ENCODE measurements around the gene TUBA3C.
"Not testable (repeated sequence)": the region's sequence is repeated elsewhere in the genome, so short reads cannot be mapped to it uniquely, and the experiment has no call there.

TUBA3C gene

DNA sequence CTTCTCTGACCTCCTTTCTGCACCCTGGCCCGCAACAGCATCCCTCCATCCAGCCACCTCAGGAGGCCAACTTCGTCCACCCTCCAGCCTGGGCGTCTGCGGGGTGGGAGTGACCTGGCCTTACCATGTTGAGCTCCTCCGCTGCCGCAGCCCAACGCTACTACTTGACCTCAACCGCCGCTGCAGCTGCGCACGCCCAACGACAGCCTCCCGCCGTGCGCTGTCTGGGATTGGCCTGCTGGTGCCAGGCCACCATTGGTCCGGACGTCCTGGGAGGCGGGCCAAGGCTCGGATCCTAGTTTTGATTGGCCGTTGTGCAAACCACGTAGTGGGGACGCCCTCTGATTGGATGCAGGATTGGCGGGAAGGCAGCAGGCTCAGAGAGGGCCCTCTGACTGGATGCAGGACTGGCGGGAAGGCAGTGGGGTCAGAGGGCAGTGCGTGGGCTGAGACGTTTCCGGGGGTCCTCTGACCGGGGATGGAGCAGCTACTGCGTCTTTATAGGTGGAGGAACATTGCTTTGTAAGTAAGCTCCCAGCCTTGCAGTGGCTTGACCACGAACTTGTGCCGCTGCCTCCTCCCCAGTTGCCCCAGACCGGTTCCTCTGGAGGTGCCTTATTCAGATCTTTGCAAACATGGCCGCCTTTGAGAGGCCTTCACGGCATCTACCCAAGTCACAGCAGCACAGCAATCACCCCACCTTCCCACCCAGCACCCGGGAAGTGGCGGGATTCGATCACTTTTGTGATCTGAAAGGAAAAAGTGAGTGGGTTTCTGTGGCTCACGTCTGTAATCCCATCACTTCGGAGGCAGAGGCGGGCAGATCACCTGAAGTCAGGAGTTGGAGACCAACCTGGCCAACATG is at the start of gene TUBA3C:
Gene TUBA3C (minus strand): TSS at position 204 of the 865 bp plus-strand sequence. CDS start 77 bp downstream, at position 127.
- no peak for DNase-seq

DNA sequence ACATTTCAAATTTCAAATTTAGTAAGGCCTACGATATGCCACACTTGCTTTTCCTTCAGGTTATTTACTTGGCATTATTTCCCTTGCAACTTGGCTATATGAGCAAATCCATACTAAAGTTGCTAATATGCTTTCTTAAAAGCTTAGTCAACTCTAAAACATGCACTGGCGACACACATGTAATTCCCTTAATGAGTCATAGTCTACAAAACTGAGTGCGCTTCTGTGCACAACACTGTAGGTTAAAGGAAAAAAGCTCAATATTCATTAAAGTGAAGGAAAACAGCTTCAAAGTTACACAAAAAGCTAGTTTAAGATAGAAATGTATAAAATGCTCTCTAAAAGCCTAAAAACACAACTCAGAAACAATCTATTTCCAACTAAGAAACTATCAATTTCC is 25.8 kb upstream of the TUBA3C start:
- DNase-seq: not testable (repeated sequence)

DNA sequence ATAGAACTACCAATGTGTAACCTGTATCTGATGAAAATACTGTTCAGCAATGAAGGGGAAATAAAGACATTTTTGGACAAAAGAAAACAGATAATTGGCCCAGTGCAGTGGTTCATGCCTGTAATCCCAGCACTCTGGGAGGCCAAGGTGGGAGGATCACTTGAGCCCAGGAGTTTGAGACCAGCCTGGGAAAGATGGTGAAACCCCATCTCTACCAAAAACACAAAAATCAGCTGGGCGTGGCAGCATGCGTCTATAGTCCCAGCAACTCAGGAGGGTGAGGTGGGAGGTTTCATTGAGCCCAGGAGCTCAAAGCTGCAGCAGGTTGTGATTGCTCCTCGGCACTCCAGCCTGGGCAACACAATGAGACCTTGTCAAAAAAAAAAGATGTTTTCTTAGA is 11.0 kb upstream of the TUBA3C start:
- DNase-seq: not testable (repeated sequence)

DNA sequence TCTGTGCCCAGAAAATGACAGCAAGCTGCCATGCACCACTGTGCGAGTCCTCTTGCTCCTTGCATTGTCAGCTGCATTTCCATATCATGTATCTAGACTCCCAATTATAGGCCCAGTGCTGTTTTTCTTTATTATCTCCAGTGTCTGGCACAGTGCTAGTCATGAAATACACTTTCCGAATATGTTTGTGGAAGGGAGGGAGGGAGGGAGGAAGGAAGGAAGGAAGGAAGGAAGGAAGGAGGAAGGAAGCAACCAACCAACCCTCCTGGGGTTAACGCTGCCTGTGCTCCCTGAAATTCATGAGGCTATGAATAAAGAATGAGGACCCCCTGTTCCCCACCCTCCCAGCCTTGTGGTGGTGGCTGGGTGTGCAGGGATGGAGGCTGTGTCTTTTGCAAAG is 8.3 kb upstream of the TUBA3C start:
- not testable (repeated sequence) for DNase-seq

DNA sequence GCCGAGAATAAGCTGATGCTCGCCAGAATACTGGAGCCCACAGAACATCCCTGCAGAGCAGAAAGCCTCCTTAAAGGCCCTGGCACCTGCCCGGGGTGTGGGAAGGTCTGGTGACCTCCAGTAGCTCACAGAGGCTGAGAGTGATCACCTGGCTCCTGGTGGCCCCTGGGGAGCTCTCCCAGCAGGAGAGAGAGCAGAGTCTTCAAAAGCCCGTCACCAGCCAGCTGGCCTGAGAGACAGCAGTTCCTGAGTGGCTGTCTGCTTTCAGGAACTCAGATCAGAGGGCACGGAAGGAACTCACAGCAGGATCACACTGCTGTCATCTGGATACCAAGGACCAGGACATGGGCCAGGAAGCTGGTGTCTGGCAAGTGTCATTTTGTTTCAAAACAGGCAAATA is 7.7 kb upstream of the TUBA3C start:
- DNase-seq: not testable (repeated sequence)

DNA sequence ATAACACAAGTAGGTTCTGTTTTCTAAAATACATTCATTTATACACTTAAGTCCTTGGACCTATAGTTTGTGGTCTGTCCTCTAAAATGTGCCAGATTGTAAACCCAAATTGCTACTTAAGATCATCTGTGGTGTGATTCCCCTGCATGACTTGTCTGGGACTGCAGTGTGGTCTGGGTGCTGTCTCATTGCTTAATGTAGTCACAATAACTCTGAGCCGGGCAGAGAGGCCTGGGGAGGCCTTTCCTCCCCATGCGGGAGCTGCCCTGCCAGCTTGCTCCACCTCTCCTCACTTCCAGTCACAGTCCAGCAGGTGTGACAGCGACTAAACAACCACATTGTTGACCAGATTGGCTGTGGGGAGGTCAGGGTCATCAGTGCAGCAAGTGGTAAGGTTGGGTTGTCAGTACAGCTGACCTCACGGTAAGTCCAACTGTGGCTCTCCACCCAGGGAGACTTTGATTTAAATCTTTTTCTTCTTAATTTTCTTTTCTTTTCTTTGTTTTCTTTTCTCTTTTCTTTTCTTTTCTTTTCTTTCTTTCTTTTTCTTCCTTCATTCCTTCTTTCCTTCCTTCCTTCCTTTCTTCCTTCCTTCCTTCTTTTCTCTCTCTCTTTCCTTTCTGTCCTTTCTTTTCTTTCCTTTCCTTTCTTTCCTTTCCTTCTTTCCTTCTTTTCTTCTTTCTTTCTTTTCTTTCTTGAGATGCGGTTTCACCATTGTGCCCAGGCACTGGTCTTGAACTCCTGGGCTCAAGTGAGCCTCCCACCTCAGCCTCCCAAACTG is 4.4 kb upstream of the TUBA3C start:
- DNase-seq: no peak

DNA sequence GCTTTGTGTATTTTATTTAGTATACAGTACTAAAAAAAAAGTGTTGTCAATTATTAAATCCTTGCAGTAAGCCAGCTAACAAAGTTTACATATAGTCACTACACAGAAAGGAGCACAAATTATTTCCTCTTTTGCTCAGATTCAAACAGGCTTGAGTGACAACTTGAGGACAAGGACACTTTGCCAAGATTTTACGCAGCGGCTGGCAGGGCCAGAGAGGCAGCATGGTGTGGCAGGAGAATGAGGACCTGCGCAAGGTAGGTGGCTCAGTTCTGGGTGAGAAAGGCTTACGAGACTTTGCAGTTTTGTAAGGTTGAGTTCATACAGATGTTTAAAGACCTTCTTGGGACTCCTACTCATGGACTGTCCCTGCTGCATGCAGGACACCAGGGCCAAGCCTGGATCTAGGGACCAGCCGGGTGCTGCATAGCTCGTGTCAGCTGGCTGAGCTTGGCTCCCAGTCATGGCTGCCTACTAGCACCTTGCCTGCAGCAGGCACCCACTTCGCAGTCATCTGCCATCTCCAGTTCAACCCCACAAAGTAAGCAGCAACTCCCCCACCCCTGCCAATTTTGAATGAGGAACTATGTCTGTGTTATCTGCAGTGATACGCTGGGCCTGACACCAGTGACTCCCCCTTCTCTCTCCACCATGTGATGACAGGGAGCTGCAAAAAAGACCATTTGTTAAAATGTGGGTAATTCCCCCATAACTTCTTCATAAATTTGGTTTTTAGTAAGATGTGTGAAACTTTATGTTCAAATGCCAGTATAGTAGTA is 3.7 kb upstream of the TUBA3C start:
- DNase-seq: no peak

DNA sequence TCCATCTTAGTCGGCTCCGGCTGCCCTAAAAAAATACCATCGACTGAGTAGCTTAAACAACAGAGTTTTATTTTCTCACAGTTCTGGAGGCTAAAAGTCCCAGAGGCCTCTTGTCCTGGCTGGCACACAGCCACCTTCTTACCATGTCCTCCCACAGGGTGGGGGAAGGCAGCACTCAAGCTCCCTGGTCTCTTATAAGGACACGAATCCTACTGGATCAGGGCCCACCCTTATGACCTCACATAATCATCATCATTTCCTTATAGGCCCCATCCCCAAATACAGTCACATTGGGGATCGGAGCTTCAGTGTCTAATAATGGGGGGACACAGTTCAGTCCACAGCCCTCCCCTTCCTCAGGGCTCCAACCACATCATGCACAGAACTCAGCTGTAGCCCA is 2.6 kb upstream of the TUBA3C start:
- no peak for DNase-seq

DNA sequence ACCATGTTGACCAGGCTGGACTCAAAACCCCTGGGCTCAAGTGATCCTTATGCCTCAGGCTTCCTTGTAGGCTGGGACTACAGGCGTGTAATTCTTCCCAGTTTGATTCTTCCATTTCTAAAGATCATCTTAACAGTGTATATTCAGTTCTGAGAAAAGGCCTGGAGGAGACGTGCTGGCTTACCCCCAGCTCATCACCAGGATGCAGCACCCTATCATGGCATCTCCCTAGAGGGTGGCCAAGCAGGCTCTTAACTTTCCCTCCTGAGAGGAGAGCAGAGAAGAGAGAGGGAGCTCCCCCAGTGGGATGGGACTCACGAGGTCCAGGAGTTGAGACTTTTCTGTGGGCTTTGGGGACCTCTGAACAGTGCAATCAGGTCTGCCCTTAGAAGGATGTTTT is 2.1 kb upstream of the TUBA3C start:
- DNase-seq: no peak

DNA sequence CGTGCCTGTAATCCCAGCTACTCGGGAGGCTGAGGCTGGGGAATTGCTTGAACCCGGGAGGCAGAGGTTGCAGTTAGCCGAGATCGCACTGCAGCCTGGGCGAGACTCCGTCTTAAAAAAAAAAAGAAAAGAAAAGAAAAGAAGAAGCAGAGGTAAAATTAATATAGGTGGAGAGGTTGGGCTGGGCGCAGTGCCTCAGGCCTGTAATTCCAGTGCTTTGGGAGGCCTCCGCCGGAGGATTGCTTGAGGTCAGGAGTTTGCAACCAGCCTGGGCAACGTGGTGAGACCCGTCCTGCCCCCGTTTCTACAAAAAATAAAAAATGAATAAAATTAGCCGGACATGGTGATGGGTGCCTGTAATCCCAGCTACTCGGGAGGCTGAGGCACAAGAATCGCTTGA is 912 bp upstream of the TUBA3C start:
- no peak for DNase-seq

DNA sequence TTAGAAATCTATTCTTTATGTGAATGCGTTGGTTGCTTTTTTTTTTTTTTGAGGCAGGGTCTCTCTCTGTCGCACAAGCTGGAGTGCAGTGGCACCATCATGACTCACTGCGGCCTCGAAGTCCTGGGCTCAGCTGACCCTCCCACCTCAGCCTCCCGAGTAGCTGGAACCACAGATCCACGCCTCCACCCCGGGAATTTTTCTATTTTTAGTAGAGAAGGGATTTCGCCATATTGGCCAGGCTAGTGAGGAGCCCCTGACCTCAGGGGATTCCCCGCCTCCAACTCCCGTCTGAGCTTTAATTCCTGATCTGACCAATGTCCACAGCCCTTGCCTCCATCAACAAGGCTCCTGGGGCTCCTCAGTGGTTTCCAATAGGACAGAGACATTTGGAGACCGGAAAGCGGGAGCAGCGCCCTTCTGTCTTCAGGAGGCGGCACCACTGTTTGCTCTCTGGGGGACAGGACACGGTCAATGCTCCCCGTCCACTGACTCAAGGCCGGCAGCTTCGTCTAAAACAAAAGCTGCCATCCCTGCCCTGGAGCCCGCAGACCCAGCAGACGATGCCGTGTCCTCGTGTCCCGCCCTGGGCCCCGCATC is 503 bp downstream of the TUBA3C start:
- DNase-seq: no peak

DNA sequence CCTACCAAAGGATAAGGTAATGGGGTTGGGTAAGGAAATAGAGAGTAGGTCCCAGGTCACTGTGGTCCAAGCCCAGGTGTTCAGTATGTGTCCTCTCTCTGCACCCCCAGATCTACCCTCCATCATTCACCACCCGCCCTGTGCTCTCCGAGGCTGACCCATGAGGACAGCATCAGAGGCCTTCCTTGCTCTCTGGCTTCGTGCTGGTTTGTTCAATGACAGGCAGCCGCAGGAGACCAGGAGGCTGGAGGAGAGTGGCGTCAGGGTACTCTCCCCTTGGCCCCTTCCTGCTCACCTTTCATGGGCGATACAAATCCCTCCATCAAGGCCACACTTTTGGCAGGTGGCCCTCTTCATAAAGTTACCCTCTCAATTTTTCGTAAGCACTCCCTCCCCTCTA is 1.7 kb downstream of the TUBA3C start:
- no peak for DNase-seq

DNA sequence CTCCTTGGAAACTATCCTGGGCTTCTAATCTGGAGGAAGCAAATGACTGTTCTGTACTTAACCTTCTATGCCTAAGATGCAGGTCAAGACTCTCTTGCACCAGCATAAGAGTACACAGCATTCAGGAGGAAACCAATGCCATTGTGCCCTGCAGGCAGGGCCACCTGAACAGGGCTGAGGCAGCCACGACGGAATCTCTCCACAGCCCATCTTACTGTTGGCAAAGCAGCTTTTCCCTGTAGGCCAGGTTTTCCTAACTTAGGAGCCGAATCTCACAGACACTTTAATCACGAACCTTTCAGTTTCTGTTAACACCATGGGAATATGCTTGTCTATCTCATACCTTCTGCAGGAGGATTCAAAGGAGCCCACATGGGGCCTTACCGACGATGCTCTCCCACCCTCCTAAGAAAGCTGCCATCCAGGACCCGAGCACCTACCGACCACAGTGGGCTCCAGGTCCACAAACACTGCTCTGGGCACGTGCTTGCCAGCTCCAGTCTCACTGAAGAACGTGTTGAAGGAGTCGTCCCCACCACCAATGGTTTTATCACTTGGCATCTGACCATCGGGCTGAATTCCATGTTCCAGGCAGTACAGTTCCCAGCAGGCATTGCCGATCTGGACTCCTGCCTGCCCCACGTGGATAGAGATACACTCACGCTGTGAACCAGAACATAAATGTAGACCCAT is 2.6 kb downstream of the TUBA3C start:
- no peak for DNase-seq

DNA sequence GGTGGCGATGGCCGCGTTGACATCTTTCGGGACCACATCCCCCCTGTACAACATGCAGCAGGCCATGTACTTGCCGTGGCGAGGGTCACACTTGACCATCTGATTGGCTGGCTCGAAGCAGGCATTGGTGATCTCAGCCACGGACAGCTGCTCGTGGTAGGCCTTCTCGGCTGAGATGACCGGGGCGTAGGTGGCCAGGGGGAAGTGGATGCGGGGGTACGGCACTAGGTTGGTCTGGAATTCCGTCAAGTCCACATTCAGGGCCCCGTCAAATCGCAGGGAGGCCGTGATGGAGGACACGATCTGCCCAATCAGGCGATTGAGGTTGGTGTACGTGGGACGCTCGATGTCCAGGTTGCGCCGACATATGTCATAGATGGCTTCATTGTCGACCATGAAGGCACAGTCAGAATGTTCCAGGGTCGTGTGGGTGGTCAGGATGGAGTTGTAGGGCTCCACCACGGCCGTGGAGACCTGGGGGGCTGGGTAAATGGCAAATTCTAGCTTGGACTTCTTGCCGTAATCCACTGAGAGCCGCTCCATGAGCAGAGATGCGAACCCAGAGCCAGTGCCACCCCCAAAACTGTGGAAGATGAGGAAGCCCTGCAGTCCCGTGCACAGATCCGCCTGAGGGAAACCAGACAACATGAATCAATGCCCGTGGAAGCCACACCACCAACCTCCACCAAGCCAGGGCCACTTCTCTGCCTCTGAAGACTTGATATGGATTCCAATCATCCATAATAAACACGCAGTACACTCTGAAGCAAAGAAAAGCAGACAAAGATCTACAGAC is 4.4 kb downstream of the TUBA3C start:
- DNase-seq: not testable (repeated sequence)

DNA sequence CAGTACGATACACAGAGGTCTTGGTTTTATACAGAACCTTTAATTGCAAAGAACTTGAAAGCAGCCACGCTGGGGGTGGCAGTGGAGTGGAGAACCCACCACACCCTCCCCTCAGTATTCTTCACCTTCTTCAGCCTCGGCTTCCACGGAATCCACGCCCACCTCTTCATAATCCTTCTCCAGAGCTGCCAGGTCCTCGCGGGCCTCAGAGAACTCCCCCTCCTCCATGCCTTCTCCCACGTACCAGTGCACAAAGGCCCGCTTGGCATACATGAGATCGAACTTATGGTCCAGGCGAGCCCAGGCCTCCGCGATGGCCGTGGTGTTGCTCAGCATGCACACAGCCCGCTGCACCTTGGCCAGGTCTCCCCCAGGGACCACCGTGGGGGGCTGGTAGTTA is 7.9 kb downstream of the TUBA3C start:
- DNase-seq: no peak

DNA sequence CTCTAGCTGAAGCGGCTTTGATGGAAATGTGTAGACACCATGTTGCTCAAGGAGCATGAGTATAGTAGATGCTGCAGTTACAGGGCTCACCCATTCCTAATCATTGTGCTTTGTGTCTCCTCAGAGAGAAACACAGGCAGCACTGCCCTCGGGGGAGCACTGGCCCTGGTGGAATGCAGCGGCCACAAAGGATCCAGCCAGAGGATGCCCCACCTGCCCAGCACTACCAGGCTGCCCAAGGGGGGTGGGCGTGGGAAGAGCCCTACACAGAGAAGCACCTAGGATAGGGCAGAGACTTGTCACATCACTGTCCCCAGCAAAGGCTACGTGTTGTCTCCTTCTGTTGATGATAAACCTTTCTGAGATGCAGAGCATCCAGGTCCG is 9.0 kb downstream of the TUBA3C start:
- DNase-seq: no peak

DNA sequence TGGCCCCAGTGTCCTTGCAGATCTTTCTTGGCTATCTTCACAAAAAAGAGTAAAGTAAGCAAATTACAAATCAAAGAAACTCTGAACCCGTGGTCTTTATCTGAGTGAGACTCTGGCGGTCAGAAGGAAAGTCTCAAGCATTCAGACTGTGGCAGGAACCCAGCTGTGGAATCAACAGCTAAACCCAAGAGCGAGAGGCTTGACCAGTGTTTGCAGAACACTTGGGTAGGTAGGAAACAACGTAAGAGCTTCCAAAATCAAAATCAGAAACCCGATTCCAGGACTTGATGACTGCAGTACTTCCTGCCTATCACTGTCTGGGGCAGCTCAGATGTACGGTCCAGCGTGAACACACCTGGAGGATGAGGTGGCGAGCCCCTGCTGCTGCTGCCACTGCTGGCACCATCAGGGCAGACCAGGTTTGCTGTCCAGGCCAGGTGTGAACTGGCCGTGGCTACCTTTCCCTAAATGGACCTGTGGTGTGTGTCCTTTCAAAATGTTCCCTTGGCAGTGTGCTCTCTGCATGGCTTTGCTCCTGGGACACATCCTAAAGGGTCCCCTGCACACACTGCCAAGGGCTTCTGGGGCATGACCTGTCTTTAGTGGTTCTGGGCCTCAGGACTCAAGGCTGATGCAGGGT is 9.5 kb downstream of the TUBA3C start:
- no peak for DNase-seq

DNA sequence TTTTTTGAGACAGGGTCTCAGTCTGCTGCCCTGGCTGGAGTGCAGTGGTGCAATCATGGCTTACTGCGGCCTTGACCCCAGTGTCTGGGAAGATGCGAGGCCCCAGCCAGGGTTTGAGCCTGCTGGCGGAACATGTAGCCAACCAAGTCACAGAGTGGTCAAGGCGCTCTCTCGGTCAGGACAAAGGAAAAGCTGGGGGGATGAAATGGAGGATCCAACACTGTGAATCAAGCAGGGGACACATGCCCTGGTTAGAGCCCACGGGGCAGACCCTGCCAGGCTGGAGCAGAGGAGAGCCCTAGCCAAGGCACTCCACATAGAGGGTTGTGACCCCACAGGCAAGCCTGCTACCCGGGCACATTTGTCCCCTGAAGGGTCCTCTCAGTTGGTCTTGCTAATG is 10.1 kb downstream of the TUBA3C start:
- DNase-seq: no peak

DNA sequence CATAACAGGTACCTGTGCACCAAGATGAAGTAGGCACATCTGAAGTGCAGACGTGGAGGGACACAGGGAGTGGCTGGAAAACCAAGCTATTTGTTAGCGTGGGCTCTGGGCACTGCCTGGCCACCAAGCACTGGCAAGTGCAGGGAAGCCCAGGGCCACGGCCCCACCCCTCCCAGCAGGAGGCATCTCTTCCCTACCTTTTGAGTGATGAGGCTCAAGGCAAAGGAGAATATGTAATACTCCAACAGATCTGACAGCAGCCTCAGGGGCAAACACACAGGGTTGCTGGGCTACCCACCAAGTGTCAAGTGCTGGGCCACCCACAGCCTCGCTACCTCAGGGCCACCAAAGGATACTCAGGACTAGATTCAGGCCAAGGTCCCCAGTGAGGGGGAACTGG is 11.6 kb downstream of the TUBA3C start:
- DNase-seq: no peak

DNA sequence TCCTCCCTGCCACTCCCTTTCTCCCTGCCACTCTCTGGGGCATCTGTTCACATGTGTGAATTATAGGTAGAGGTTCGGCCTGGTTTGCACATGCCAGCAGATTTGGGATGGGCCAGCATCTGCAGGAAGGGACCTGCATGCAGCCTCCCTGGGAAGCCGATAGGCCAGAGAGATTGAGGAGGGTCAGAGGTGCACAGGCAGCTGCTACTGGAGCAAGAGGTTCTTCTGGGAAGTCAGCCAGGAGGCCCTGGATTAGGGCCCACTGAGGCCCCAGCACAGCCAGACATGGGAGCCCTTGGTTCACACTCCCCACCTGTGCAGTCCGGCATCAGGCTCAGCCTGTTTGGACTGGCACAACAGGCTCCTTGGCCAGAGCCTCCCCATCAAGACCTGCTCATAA is 12.1 kb downstream of the TUBA3C start:
- DNase-seq: no peak

DNA sequence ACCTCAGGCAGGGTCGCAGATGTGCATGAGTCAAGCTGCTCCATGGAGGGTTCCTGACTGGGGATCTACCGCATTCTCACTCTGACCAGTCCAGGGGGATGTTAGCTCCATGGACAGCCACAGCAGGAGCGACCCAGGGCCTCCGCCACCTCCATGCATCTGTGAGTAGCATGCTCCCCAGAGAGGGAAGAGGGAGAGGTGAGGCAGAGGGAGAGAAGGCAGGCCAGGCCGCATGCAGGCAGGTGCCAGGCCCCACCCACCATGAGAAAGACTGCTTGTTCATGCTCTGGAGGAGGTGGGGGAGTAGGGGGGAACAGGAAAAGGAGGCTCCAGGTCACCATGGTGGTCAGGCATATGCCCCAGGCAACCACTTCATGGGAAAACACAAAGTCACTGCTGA is 20.3 kb downstream of the TUBA3C start:
- no peak for DNase-seq
